ENCODE data around the gene RASGRP2.

- TF ChIP-seq CTCF (IDR thresholded peaks at IDR 0.05) (peak; percentile 92 to 100 (median 97)), POLR2A (IDR thresholded peaks at IDR 0.05) (no peak)
Observed at GRCh38 chr11:64723117-64723906, 20.6 kb downstream of the RASGRP2 start, which contains the start of gene NRXN2.
